IMR-90 (cell line): ENCODE data around the gene CCKAR. TPM values are rescaled to one million over a fixed set of nuclear protein-coding genes. Genes with fewer than 3 reads are reported as not detected.

Experiments used
- ATAC-seq: fragments of 200-7000 bp; cut with Tn5 transposase; 2 replicates; pipeline ENCODE4 v1.9.1; 2020; ENCODE audit warnings: low read depth, mild to moderate bottlenecking, moderate library complexity
- BruUV-seq: library from RNA; stranded (reverse); fragments of 400-500 nt; replicated peaks from 2 replicates; lab custom pipeline; 2021; lab: Mats Ljungman, UMichigan
- CTCF ChIA-PET: fragments of 300-600 bp; formaldehyde crosslinking; extraction: SDS; loops from one replicate; lab custom pipeline; 2021; ENCODE audit warnings: antibody characterized with exemption; lab: Yijun Ruan, JAX
- POLR2A ChIA-PET: fragments of 300-600 bp; sonication (Branson Sonifier 250); formaldehyde crosslinking; loops from one replicate; lab custom pipeline; 2022; ENCODE audit warnings: antibody characterized with exemption; ENCODE audit not compliant: unreplicated experiment; lab: Charles Lee
- DNase-seq: peaks from one replicate; pipeline ENCODE4 v3.0.0; 2013
- H2AFZ ChIP-seq: replicated peaks from 2 replicates; pipeline ENCODE3; 2013; ENCODE audit warnings: low read length, mild to moderate bottlenecking; ENCODE audit not compliant: poor library complexity
- H2AK5ac ChIP-seq: 2 replicates; pipeline ENCODE4 v1.6.1; 2013; ENCODE audit warnings: low read depth, low read length, inconsistent platforms
- H2AK9ac ChIP-seq: replicated peaks from 2 replicates; pipeline ENCODE3; 2013; ENCODE audit warnings: mild to moderate bottlenecking, low read depth, low read length, moderate library complexity; ENCODE audit not compliant: poor library complexity
- H2BK120ac ChIP-seq: 2 replicates; pipeline ENCODE4 v1.6.1; 2013; ENCODE audit warnings: low read depth, low read length, inconsistent platforms
- H2BK15ac ChIP-seq: 3 replicates; pipeline ENCODE4 v1.6.1; 2013; ENCODE audit warnings: low read depth, low read length, inconsistent platforms
- H2BK20ac ChIP-seq: 2 replicates; pipeline ENCODE4 v1.6.1; 2013; ENCODE audit warnings: low read depth, mild to moderate bottlenecking, inconsistent platforms, low read length, moderate library complexity
- H2BK5ac ChIP-seq: 2 replicates; pipeline ENCODE4 v1.6.1; 2013; ENCODE audit warnings: mild to moderate bottlenecking, low read depth, low read length, inconsistent platforms; ENCODE audit not compliant: poor library complexity, severe bottlenecking
- H3K14ac ChIP-seq: replicated peaks from 2 replicates; pipeline ENCODE4 v1.6.1; 2013; ENCODE audit warnings: low read depth, low read length, inconsistent platforms
- H3K18ac ChIP-seq: 2 replicates; pipeline ENCODE4 v1.6.1; 2013; ENCODE audit warnings: low read depth, low read length, control low read depth
- H3K23ac ChIP-seq: 2 replicates; pipeline ENCODE4 v1.6.1; 2013; ENCODE audit warnings: low read depth, low read length, inconsistent platforms
- H3K27ac ChIP-seq: 2 replicates; pipeline ENCODE4 v1.5.1; 2013; ENCODE audit warnings: mild to moderate bottlenecking, control low read depth, low read length; ENCODE audit not compliant: insufficient read depth
- H3K27me3 ChIP-seq: 2 replicates; pipeline ENCODE4 v1.6.1; 2013; ENCODE audit warnings: low read length; ENCODE audit not compliant: control insufficient read depth, insufficient read depth
- H3K36me3 ChIP-seq: 2 replicates; pipeline ENCODE4 v1.6.1; 2013; ENCODE audit warnings: low read length, mixed read lengths; ENCODE audit not compliant: control insufficient read depth, insufficient read depth
- H3K4ac ChIP-seq: 2 replicates; pipeline ENCODE4 v1.6.1; 2013; ENCODE audit warnings: low read depth, low read length, inconsistent platforms
- H3K4me1 ChIP-seq: 2 replicates; pipeline ENCODE4 v1.6.1; 2013; ENCODE audit warnings: low read length, mixed read lengths; ENCODE audit not compliant: control insufficient read depth, insufficient read depth
- H3K4me2 ChIP-seq: 2 replicates; pipeline ENCODE4 v1.6.1; 2013; ENCODE audit warnings: low read depth, mild to moderate bottlenecking, control low read depth, low read length, moderate library complexity
- H3K4me3 ChIP-seq: 2 replicates; pipeline ENCODE4 v1.5.1; 2013; ENCODE audit warnings: low read depth, mild to moderate bottlenecking, control low read depth, low read length, moderate library complexity; ENCODE audit not compliant: insufficient read depth
- H3K56ac ChIP-seq: 2 replicates; pipeline ENCODE4 v1.6.1; 2013; ENCODE audit warnings: low read length, inconsistent platforms; ENCODE audit not compliant: insufficient read depth; ENCODE audit errors: extremely low read depth
- H3K79me1 ChIP-seq, 2 experiments: 2 replicates each; pipeline ENCODE4 v1.6.1; 2013; ENCODE audit warnings: low read length in 2 of 2, inconsistent platforms in 1 of 2, low read depth in 1 of 2
- H3K9ac ChIP-seq: 2 replicates; pipeline ENCODE4 v1.6.1; 2013; ENCODE audit warnings: low read depth, low read length, control low read depth
- H3K9me1 ChIP-seq: 2 replicates; pipeline ENCODE4 v1.6.1; 2013; ENCODE audit warnings: low read length, inconsistent platforms; ENCODE audit not compliant: insufficient read depth
- H3K9me3 ChIP-seq: 2 replicates; pipeline ENCODE4 v1.6.1; 2013; ENCODE audit warnings: low read length; ENCODE audit not compliant: control insufficient read depth, insufficient read depth
- H4K20me1 ChIP-seq: 2 replicates; pipeline ENCODE4 v1.6.1; 2013; ENCODE audit warnings: low read length, inconsistent platforms; ENCODE audit not compliant: insufficient read depth
- H4K5ac ChIP-seq: 2 replicates; pipeline ENCODE4 v1.6.1; 2013; ENCODE audit warnings: mild to moderate bottlenecking, low read depth, low read length, control low read depth
- H4K8ac ChIP-seq, 2 experiments: 2 replicates each; pipeline ENCODE4 v1.6.1; 2013; ENCODE audit warnings: low read depth in 2 of 2, low read length in 2 of 2, control low read depth in 1 of 2, inconsistent platforms in 1 of 2
- H4K91ac ChIP-seq: 2 replicates; pipeline ENCODE4 v1.6.1; 2013; ENCODE audit warnings: low read depth, low read length, inconsistent platforms; ENCODE audit not compliant: insufficient read depth
- BHLHE40 ChIP-seq: fragments of 150-350 bp; IDR thresholded peaks from 2 replicates; pipeline ENCODE4 v1.6.1; 2016; ENCODE audit warnings: mild to moderate bottlenecking, low read depth, low read length
- CEBPB ChIP-seq: IDR thresholded peaks from 2 replicates; pipeline ENCODE4 v1.6.1; 2012; ENCODE audit warnings: low read depth, low read length, improper control_type of control experiment
- ELK1 ChIP-seq: fragments of 150-350 bp; IDR thresholded peaks from 2 replicates; pipeline ENCODE4 v1.6.1; 2016; ENCODE audit warnings: low read depth, mild to moderate bottlenecking, low read length, moderate library complexity, borderline replicate concordance
- FOS ChIP-seq: fragments of 150-350 bp; IDR thresholded peaks from 2 replicates; pipeline ENCODE4 v1.6.1; 2016; ENCODE audit warnings: low read depth, low read length
- MAZ ChIP-seq: IDR thresholded peaks from 2 replicates; pipeline ENCODE4 v1.6.1; 2012; ENCODE audit warnings: low read depth, mild to moderate bottlenecking, low read length, improper control_type of control experiment, moderate library complexity, borderline replicate concordance
- MXI1 ChIP-seq: IDR thresholded peaks from 2 replicates; pipeline ENCODE4 v1.6.1; 2012; ENCODE audit warnings: low read depth, mild to moderate bottlenecking, low read length, moderate library complexity, borderline replicate concordance
- NFE2L2 ChIP-seq: fragments of 150-350 bp; IDR thresholded peaks from 2 replicates; pipeline ENCODE4 v1.6.1; 2016; ENCODE audit warnings: low read depth, mild to moderate bottlenecking, low read length
- POLR2A ChIP-seq: IDR thresholded peaks from 2 replicates; pipeline ENCODE4 v1.6.1; 2012; ENCODE audit warnings: mild to moderate bottlenecking, low read depth, low read length
- RAD21 ChIP-seq: IDR thresholded peaks from 2 replicates; pipeline ENCODE4 v1.6.1; 2012; ENCODE audit warnings: low read length, improper control_type of control experiment
- RCOR1 ChIP-seq: IDR thresholded peaks from 2 replicates; pipeline ENCODE4 v1.6.1; 2012; ENCODE audit warnings: mild to moderate bottlenecking, low read length, improper control_type of control experiment; ENCODE audit not compliant: insufficient replicate concordance
- RFX5 ChIP-seq: IDR thresholded peaks from 2 replicates; pipeline ENCODE4 v1.8.0; 2012; ENCODE audit warnings: low read depth, mild to moderate bottlenecking, low read length, moderate library complexity
- SMC3 ChIP-seq: fragments of 150-350 bp; IDR thresholded peaks from 2 replicates; pipeline ENCODE4 v1.6.1; 2016; ENCODE audit warnings: low read depth, mild to moderate bottlenecking, antibody characterized with exemption, low read length, moderate library complexity
- USF2 ChIP-seq: fragments of 150-350 bp; IDR thresholded peaks from 2 replicates; pipeline ENCODE4 v1.6.1; 2017; ENCODE audit warnings: mild to moderate bottlenecking, antibody characterized with exemption, low read length, low read depth
- WGBS, 2 experiments: methylation state at CpG; one replicate each; pipeline versions ENCODE4 v1.1.5 to v1.1.7; 2013; ENCODE audit warnings: missing lambda C conversion rate in 2 of 2; ENCODE audit not compliant: insufficient read length in 1 of 2; ENCODE audit errors: extremely low coverage in 2 of 2; 5-methylcytosine and 5-hydroxymethylcytosine counted together
- dilution Hi-C: fragments of 300-500 bp; cut with HindIII; formaldehyde crosslinking; loops from one replicate; pipeline ENCODE4 v1.14.3; 2018; ENCODE audit warnings: low sequenced_read_pairs; ENCODE audit not compliant: unreplicated experiment
- in situ Hi-C: fragments of 300-500 bp; cut with MboI; formaldehyde crosslinking; loops from 3 replicates; pipeline ENCODE4 v1.14.3; 2019; ENCODE audit warnings: low sequenced_read_pairs, inconsistent platforms, mixed read lengths
- intact Hi-C: fragments of 100-400 bp; cut with micrococcal nuclease; formaldehyde crosslinking; loops from 2 replicates; pipeline ENCODE4 v1.10.0; 2022
- polyA plus RNA-seq, 3 experiments: library from polyadenylated mRNA; depleted of rRNA; stranded (reverse); fragments of >200 nt; gene quantifications; 2 replicates each; pipeline ENCODE4 v1.2.3, GENCODE V29; 2012; ENCODE audit warnings: low replicate concordance in 1 of 3
- total RNA-seq: library from RNA; depleted of rRNA; stranded (reverse); fragments of >200 nt; gene quantifications from 2 replicates; pipeline ENCODE4 v1.2.3, GENCODE V29; 2012

The CCKAR gene
- total and polyA plus RNA-seq, 2 of the 4 experiments (the other 2 are of a cell fraction), result not detected

GRCh38 chr4:26468283-26468949 is 21.9 kb downstream of the CCKAR start:
- H3K9me3 ChIP-seq, result peaks cover 7% of the 10 kb centered on the region
- dilution Hi-C loops (no loop called here), in situ Hi-C loops (loop anchor here (25.0 kb wide), 1 partner anchor 544 kb away; no protein-coding TSS in a partner anchor), intact Hi-C loops (no loop called here)
- ChIA-PET POLR2A (no interaction called here), CTCF (no interaction called here)
- no peak for TF ChIP-seq ELK1
- TF ChIP-seq BHLHE40, result no peak
- no peak for TF ChIP-seq MAZ
- TF ChIP-seq MXI1, result no peak
- no peak for TF ChIP-seq SMC3
- TF ChIP-seq RCOR1, result no peak
- no peak for TF ChIP-seq POLR2A
- no peak for TF ChIP-seq CEBPB
- TF ChIP-seq RAD21, result no peak
- TF ChIP-seq USF2, result no peak
- no peak for TF ChIP-seq FOS
- TF ChIP-seq NFE2L2, result no peak
- no peak for TF ChIP-seq RFX5
- no peak overlapping the region for H2AK5ac ChIP-seq
- H2AK9ac ChIP-seq, result no peak overlapping the region
- ATAC-seq (no peak), DNase-seq (no peak)
- H2BK15ac ChIP-seq, result no peak overlapping the region
- H2BK120ac ChIP-seq, result no peak overlapping the region
- no peaks in the 10 kb centered on the region for H3K79me1 ChIP-seq
- no peak overlapping the region for H3K4me2 ChIP-seq
- H4K20me1 ChIP-seq, result no peaks in the 10 kb centered on the region
- WGBS, 2 experiments, result 66% methylated on average over 6 of the region's 9 CpGs; no CpG with 5 or more reads in 1 of the 2 experiments
- H3K14ac ChIP-seq, result no peak overlapping the region
- no peaks in the 10 kb centered on the region for H3K36me3 ChIP-seq
- H4K8ac ChIP-seq, result no peak overlapping the region
- H3K18ac ChIP-seq, result no peak overlapping the region
- no peak overlapping the region for H2BK5ac ChIP-seq
- H4K5ac ChIP-seq, result no peak overlapping the region
- no peak overlapping the region for H3K27ac ChIP-seq
- no peak overlapping the region for H3K56ac ChIP-seq
- H3K9me1 ChIP-seq, result no peaks in the 10 kb centered on the region
- H3K4ac ChIP-seq, result no peak overlapping the region
- H3K23ac ChIP-seq, result no peak overlapping the region
- H3K27me3 ChIP-seq, result peaks cover 4% of the 10 kb centered on the region; the same call in 1 of the 2 replicates
- no peak overlapping the region for H2AFZ ChIP-seq
- BruUV-seq, result no TSS peak
- no peak overlapping the region for H3K4me3 ChIP-seq
- no peak overlapping the region for H3K9ac ChIP-seq
- H2BK20ac ChIP-seq, result no peak overlapping the region
- H3K4me1 ChIP-seq, result no peaks in the 10 kb centered on the region
- H4K91ac ChIP-seq, result no peak overlapping the region
